ENCODE results near the gene ZNF664.

The ZNF664 gene

DNA sequence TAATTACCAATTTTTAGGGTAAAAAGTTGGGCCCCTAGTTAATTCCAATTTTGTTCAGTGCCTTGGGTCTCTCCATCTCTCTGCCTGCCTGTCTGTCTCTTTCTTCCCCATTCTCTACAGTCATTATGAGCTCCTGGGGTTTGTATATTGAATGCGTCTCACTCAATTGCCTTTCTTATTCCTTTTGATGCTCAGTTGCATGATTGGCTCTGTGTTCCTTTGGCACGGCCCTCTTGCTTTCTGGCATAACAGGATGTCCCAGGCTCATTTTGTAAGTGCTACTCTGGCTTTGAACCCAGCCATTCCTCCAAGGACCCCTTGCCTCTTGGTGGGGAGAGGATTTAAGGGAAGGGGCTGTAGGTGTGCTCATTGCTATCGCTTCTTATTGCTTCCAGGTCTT, 35.6 kb downstream of the ZNF664 start:
- DNase-seq (ENCODE audit: low read depth, low spot score) = no peak

DNA sequence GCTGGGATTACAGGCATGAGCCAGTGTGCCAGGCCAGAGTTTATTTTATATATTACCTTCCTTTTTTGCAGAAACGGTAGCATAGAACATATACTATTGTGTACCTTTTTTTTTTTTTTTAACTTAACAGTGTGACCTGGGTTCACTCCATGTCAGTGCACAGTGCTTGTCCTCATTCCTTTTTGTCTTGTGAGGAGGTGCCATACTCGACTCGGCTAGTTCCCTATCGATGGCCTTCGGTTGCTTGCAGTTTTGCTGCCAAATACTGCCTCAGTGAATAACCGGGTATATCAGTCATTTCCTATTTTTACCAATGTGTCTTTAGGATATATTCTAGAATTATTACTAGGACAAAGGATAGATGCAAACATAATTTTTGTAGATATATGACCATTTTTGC, 36.8 kb downstream of the ZNF664 start:
- DNase-seq (ENCODE audit: low read depth, low spot score) = no peak

DNA sequence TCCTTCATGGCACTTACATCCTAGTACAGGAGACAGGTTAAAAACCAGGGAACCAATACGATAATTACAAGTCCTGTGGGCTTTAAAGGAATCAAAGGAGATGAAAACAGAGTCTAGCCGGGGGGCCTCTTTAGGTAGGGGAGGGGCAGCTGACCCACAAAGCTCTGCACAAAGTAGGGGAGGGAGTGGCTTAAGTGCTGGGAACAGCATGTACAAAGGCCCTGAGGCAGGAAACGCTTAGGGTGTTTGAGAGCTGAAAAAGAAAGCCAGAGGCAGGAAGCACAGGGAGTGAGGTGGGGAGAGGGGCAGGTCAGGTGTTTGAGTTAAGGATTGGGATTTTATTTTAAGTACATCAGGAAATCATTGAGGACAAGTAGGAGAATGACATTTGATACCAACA, 37.7 kb downstream of the ZNF664 start:
- no peak for DNase-seq (ENCODE audit: low read depth, low spot score)

DNA sequence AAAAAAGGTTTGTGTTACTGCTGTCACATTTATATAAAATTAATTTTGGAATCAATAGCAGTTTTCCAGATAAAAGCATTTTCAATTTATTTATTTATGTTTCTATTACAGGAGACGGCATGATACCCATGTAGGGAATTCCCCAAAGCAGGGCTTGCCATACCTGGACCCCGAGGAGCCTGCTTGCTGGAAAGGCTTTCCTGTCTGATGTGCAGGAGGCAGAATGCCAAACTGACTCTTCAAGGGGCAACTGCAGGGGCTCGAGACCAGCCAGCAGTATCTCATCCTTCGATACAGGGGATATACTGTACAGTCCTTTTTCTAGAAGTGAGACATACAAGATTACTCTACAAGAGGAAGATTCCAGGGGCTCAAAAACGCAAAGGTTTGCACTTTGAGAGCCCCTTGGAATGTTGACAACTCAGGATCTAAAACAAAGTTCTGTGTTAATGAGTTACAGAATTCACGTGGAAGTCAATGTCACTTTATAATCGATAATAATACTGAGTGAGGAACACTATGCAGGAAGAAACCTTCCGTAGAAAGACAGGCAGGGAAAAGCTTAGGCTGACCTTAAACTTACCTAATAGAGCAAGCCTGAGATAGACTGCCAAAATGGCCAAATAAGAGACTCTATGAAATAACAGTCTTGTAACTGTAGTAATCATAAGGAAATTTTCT, 38.6 kb downstream of the ZNF664 start:
- DNase-seq (ENCODE audit: low read depth, low spot score) = no peak

DNA sequence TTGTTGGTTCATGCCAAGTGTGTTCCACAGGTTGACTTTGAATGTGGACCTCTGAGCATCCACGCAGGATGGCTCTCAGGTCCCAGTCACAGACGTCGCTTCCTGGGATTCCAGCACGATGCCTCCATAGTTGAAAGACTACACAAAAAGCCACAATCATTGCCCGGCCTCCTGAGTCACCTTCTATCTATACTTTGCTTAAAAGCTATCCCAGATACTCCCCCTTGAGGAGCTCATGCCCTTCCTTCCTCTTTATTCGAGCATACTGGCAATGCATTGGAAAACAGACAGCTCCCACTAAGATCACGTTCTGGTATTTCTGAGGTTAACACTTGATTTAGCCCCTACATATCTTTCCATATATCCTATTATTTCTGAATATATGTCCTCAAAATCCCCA, 40.1 kb downstream of the ZNF664 start:
- no peak for DNase-seq (ENCODE audit: low read depth, low spot score)

DNA sequence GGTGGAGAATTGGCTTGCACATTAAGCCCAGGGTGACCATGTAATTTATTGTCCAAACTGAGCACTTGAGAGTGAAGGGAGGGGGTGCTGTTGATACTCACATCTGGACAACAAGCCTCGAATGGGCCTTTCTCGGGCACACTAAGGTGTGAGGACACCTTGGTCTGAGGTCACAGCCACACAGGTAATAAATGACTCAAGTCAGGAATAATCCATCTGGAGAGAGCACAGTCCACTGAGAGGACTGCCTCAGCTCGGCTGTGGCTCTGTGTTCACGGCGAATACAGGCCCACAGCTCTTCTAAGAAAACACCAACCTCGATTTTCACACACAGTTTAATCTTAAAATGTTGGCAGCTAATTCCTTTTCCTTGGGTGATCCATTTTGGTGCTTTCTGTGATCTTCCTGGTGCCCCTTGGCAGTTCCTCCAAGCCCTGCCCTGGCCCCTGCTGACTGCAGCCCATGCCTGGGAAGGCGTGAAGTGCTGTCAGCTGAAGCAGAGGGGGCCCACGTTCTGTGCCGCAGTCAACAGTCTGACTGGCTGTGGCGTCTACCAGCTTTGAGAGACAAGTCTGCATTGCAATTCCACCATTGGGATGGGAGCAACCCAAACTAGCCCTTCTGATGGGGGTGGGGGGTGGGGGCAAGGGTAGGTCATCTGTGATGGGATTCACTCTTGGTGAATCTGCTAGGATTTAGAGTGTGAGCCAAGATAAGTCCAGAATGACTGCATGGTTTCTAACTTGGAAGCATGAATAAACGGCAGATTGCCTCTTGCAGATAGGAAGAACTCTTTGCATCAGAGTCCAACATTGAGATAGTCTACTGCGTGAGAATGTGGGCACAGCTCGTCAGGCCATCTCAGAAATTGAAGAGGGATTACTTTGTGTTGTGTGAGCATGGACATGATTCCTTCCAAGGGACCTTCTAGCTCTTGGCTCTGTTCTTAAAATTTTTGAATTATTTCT, 42.8 kb downstream of the ZNF664 start:
- DNase-seq (ENCODE audit: low read depth, low spot score) = no peak

DNA sequence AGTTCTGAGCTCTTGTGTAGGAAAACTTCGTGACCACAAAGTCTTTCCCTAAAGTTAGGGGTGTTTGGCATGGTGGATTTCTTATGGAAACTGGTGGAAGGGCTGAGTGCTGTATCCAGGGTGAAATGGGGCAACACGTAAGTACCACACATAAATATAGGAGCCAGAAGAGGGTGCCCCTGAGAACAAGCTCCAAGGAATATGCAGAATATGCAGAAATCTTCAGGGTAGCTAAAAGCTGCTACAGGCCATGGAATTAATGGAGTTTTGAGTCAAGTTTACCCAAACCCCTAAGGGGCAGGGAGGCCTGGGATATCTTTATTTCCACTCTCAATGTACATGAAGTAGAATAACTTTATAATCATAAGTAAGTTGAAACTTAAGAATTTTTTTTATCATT, 44.0 kb downstream of the ZNF664 start:
- DNase-seq (ENCODE audit: low read depth, low spot score) = no peak

DNA sequence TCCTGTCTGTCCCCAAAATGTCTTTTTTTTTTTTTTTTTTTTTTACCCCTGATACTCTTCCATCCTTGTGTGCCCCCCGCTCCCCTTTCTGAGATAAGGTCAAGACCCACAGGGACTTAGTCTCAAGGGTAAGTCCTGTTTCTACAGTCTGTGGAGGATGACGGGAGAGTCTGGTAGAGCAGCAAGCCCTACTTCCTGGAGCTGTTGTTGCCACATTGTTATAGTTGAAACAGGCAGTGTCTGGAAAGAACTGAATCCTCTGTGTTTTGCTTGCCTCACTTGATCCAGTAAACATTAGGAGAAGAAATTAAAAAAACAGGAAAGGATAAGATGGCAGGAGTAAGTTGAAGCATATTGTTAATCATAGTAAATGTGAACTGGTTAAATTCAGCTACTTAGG, 45.5 kb downstream of the ZNF664 start:
- no peak for DNase-seq (ENCODE audit: low read depth, low spot score)

DNA sequence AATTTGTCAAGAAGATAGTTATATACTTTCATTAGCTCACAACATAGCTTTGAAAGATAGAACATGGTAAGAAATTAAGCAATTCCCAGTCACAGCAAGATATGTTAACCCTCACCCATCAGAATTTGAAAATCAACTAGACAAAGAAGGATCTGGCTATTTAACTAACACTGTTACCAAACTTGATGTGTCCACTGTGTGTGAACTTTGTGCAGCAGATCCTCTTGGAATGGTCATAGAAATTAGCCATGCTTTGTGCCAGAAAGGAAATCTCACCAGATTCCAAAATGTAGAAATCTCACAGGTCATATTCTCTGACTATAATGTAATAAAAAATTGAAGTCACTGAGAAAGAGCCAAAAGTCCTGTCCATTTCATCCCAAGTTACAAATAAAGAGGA, 46.1 kb downstream of the ZNF664 start:
- no peak for DNase-seq (ENCODE audit: low read depth, low spot score)

DNA sequence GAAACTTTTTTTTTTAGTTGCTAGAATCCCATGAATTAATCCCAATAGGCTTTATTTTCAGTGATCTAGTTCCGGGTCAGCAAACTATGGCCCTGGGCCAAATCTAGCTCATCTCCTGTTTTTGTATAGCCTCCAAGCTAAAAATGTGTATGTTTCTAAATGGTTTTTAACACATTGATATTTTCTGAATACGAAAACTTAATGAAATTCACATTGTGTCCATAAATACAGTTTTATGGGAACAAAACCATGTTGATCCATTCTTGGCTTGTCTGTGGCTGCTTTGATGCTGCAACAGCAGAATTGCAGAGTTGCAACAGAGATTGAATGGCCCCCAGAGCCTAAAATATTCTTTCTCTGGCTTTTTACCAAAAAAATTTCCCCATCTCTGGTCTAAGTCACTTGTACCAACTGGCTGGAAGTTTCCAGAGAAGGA, 47.5 kb downstream of the ZNF664 start:
- no peak for DNase-seq (ENCODE audit: low read depth, low spot score)

DNA sequence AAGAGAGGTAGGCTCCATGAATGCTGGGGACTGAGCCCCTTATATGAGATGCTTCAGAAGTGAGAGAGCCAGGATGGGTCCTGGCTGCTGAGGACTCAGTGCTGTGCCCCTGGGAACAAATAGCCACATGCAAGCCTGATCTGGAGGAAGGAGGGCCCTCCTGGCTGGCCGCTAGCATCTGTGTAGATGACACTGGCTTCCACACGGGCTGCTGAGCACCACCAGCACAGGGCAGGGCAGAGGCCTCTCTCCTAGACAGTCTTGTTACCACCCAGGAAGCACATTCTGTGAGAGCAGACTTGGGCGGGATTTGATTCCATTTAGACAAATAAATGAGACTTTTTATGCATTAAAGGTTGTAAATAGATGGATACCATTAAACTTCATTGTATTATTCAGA, 48.0 kb downstream of the ZNF664 start:
- DNase-seq (ENCODE audit: low read depth, low spot score) = no peak

DNA sequence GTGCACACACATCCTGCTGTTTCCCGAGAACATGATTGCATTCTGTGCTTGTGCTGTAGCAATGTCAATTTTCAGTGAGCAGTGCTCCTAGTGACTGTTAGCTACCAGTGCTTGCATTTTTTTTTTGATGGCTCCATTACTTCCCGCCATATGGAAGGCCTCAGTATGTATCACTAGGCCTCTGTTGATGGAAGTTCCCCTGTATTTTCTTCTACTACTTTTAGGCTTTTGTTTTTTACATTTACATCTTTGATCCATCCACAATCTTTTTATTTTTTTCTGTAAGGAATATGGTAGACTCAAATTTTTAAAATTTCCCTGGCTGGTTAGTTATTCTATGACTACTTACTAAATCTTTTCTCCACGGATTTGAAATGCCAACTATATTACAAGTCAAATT, 49.1 kb downstream of the ZNF664 start:
- no peak for DNase-seq (ENCODE audit: low read depth, low spot score)

DNA sequence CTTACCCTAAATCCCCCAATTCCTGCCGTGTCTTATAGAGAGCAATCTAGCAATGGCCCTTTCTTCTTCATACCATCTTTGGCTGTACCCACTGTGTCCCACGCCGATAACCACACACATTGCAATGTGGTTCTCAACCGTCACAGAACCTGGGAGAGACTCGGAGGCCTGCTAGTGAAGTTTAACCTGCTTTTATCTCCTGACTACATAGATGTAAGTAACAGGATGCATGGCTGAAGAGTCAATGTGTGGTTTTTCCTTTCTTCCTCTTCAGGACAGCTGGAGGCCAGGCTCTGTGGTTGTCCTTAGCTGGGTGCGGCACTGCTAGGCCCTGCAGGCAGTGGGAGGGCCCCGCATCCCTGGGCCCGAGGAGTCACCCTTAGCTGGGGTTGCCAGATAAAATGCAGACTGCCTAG, 51.3 kb downstream of the ZNF664 start:
- DNase-seq (ENCODE audit: low read depth, low spot score) = no peak

DNA sequence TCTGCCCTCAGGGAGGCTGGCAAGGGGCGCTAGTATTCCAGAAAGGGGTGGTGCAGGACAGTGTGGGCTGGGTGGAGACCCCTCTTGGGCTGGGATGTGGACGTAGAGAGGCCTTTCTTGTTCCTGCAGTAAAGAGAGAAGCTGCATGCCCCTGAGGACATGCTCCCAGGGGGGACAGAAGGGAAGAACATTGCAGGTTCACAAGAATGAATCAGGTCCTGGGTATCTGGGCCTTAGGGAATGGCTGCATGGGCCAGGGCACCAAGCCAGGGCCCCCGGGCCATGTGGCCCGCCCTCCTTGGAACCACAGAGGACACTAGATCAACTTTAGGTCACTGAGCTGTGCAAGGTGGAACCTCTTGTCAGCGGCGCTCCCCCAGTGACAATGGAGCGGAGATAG, 51.8 kb downstream of the ZNF664 start:
- no peak for DNase-seq (ENCODE audit: low read depth, low spot score)

DNA sequence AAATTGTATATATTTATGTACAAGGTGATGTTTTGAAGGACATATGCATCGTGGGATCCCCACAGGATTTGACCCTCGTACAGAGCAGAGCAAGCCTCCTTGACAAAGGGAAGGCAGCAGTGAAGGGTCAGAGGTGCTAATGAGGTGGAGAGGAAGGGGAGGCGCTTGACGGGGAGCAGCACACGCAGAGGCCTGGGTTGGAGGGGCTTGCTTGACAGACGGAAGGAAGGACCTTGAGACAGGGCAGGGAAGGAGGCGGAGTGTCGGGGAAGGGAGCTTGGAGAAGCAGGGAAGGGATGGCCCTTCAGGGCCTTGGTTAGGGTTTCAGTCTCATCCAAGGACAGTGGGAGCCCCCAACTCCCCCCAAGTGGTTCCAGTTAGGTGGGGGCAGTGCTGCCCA, 52.6 kb downstream of the ZNF664 start:
- no peak for DNase-seq (ENCODE audit: low read depth, low spot score)

DNA sequence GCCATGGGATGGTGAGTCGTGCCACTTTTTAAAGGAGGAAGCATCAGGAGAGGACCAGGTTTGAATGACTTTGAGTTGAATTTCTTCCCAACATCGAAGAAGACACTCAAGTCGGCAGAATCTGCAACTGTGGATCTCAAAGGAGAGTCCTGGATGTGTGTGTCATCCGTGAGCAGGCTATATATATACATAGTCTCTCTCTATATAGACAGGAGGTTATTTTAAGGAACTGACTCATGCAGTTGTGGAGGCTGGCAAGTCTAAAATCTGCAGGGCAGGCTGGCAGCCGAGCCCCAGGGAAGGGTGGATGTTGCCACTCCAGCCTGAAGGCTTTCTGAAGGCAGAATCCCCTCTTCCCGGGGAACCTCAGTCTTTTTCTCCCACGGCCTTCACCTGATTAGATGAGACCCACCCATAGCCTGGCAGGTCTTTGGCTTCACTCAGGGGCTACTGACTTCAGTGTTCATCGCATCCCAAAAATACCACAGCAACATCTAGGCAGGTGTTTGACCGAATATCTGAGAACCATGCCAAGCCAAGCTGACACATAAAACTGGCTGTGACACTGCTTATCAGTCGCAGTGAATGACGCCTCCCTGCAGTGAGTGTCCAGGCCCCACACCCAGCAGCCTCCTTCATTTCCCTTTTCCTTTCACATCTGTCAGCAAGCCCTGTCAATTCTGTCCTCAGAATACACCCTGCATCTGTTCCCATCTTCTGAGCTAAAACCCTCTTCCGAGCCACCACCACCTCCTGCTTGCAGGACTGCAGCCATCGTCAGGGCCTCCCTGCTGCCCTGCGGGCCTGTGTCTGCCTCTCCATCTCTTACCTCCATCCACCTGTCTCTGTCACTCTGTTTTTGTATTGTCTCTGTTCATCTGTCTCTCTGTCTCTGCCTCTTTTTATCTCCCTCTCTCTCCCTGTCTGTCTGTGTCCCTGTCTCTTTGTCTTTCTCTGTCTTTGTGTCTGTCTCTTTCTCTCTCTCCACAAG, 54.0 kb downstream of the ZNF664 start:
- no peak for DNase-seq (ENCODE audit: low read depth, low spot score)

DNA sequence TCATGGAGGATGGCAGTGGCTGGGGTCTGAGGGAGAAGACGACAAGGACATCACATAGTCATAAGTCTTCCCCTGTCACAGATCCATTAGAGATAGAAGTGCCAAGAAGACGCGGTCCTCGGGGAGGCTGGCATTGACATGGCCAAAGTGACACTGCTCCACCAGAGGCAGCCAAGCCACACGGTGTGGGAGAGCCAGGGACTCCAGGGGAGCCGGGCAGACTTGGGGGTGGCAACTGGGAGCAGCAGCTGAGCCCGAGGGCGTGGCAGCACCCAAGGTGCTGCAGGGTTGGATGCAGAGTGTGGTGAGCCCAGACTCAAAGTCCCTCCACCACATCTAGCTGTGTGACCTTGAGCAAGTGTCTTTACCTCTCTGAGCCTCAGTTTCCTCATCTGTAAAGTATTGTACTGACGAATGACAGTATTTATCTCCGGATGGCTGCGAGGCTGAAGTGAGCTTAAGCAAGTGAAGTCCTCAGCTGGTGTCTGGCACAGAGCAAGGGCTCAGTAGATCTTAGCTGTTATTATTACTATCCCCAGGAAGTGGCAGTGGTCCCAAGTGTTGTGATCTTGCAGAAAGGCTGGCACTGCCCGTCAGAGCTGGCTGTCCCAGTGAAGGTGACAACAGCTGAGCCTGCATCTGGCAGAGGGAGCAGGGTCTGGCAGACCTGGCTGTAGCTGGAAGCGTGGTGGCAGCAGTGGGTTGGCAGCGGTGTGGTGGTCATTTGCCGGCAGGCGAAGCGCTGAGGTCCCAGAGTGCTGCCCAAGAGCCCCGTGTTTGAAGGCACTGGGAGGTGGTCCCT, 54.9 kb downstream of the ZNF664 start:
- DNase-seq (ENCODE audit: low read depth, low spot score) = no peak

DNA sequence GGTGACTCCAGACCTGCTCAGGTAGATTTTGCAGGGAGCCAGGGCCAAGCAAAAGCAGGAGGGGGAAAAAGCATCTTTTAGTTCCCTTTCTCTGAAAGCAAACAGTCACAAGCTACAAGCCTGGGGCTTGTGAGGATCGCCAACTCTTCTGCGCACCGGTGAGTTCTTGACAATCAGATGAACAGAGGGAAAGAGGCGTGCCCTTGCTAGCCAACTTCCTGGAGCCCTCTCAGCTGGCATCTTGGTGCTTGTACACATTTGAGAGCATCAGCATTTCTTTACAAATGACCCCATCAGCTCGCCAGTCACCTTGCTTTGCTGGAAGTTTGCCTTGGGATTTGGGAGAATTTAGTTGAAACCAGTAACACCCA, 55.5 kb downstream of the ZNF664 start:
- no peak for DNase-seq (ENCODE audit: low read depth, low spot score)

DNA sequence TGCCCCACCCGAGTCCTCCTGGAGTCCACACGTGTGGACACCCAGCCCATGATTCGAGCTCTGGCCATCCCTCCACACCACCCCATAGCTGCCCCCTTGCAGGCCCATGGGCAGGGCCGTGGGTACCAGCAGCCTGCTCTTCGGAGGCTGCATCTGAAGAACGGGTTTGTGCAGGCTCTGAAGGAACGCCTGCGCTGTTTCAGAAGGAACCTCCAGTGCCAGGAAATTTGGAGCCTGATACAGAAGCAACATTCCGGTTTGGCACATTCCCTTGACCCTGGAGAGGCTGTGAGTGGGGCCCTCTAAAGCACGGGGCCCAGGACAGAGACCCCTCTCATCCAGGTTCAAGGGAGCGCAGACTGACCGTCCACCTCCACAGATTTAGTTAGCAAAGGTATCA, 57.0 kb downstream of the ZNF664 start:
- DNase-seq (ENCODE audit: low read depth, low spot score) = no peak

DNA sequence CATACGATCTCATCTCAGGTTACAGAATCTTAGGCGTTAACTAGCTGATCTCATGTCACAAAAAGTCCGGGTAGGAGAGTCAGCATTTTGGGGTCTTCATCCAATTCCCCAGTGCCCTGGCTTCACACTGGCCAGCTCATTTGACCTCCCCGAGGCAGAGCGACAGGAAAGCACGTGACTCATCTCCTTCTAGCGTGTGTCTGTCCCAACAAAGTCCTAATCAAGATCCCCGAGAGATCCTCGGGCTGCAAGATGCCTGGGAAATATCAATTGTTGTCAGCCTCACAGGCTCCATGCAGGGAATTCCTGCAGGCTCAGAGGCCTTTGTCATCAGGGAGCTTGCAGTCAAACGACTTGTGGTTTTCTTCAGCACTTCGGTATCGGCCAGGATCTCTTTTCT, 57.5 kb downstream of the ZNF664 start:
- DNase-seq (ENCODE audit: low read depth, low spot score) = no peak

DNA sequence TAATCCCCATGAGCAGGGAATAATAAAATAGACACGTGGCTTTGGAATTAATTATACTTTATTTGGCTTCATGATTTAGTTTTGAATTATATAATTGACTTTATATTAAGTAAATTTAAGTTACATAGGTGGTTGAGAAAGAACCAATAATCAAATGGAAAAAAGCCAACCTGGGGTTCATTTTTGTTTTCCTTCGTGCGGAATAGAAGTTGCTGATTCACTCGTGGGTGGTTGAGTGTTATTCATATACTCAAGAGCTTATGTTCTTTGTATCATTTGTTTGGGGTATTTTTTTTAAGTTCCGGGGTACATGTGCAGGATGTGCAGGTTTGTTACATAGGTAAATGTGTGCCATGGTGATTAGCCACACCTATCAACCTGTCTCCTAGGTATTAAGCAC, 58.0 kb downstream of the ZNF664 start:
- DNase-seq (ENCODE audit: low read depth, low spot score) = no peak

All from activated naive CD8-positive, alpha-beta T cell treated with anti-CD3 and anti-CD28 coated beads, Interleukin-2, amount 50 U/mL, for 16 hours (primary cell).